Spleen (tissue), 7 donors: ENCODE data around the gene CAND2.

Experiments
- CTCF ChIP-seq, 11 experiments: fragments of 200-600 bp in 7 of 11; fragments of 450-650 bp in 4 of 11; sonication (generic) in 4 of 11; IDR thresholded peaks in 8 of 11; conservative IDR thresholded peaks in 3 of 11; 1 replicate in 7 of 11; 2 replicates in 4 of 11; pipeline versions ENCODE4 v1.4.0 to v1.8.0; 2016 to 2021; ENCODE audit warnings: antibody characterized with exemption in 11 of 11, inconsistent platforms in 4 of 11, mild to moderate bottlenecking in 1 of 11
- POLR2A ChIP-seq, 3 donors: fragments of 450-650 bp; IDR thresholded peaks; one replicate each; pipeline ENCODE4 v1.5.1; 2017; ENCODE audit warnings: antibody characterized with exemption in 3 of 3, mild to moderate bottlenecking in 1 of 3
- POLR2AphosphoS5 ChIP-seq, 3 donors: sonication (generic); formaldehyde crosslinking; IDR thresholded peaks; one replicate each; pipeline ENCODE4 v1.5.1; 2017; ENCODE audit warnings: antibody characterized with exemption in 3 of 3
- donor health status: DM: no; HTN: no; CAD: no; lungs with moderate emphysema.
- donor health status: DM: no; HTN: no; CAD: no.
- donor health status: DM: no; HTN: no; CAD: no.

GRCh38 chr3:12878141-12878574 lies 81.7 kb downstream of the CAND2 start:
- TF ChIP-seq POLR2A (IDR thresholded peaks at IDR 0.05) (no peak), CTCF (IDR thresholded peaks at IDR 0.05 in 8 of 11, conservative IDR thresholded peaks at IDR 0.05 in 3 of 11) (no peak), POLR2AphosphoS5 (IDR thresholded peaks at IDR 0.05) (no peak)
